MM.1S (cell line): Measurements from ENCODE around the gene KLHL3.

Source experiments
- DNase-seq: peaks from one replicate; pipeline ENCODE4 v3.0.0-alpha.2; 2015
- H2AFZ ChIP-seq: fragments of 300-600 bp; sonication (generic); 2 replicates; pipeline ENCODE4 v1.6.0; 2016; ENCODE audit warnings: antibody characterized with exemption, low read length
- H3F3A ChIP-seq: fragments of 300-600 bp; sonication (generic); 2 replicates; pipeline ENCODE4 v1.6.1; 2016; ENCODE audit warnings: mild to moderate bottlenecking, antibody characterized with exemption, low read length, moderate library complexity, mixed read lengths; ENCODE audit not compliant: insufficient read depth
- H3K27ac ChIP-seq: fragments of 300-600 bp; sonication (generic); 2 replicates; pipeline ENCODE4 v1.5.1; 2016; ENCODE audit warnings: mild to moderate bottlenecking, low read length
- H3K27me3 ChIP-seq: fragments of 300-600 bp; sonication (generic); replicated peaks from 2 replicates; pipeline ENCODE4 v1.6.0; 2016; ENCODE audit warnings: low read length; ENCODE audit not compliant: insufficient read depth
- H3K36me3 ChIP-seq: fragments of 300-600 bp; sonication (generic); replicated peaks from 2 replicates; pipeline ENCODE4 v1.6.1; 2016; ENCODE audit warnings: mild to moderate bottlenecking, low read length, mixed read lengths; ENCODE audit not compliant: insufficient read depth
- H3K4me1 ChIP-seq: fragments of 300-600 bp; sonication (generic); 2 replicates; pipeline ENCODE4 v1.6.1; 2016; ENCODE audit warnings: low read length, mixed read lengths
- H3K4me2 ChIP-seq: fragments of 300-600 bp; sonication (generic); 2 replicates; pipeline ENCODE4 v1.6.0; 2016; ENCODE audit warnings: low read depth, low read length
- H3K4me3 ChIP-seq: fragments of 300-600 bp; sonication (generic); 2 replicates; pipeline ENCODE4 v1.5.1; 2016; ENCODE audit warnings: low read length, mixed read lengths
- H3K79me2 ChIP-seq: fragments of 300-600 bp; sonication (generic); 2 replicates; pipeline ENCODE4 v1.6.1; 2016; ENCODE audit warnings: mixed run types, low read length, mixed read lengths
- H3K9ac ChIP-seq: fragments of 300-600 bp; sonication (generic); 2 replicates; pipeline ENCODE4 v1.6.1; 2016; ENCODE audit warnings: low read length, mixed read lengths
- H3K9me2 ChIP-seq: fragments of 300-600 bp; sonication (generic); replicated peaks from 2 replicates; pipeline ENCODE4 v1.6.1; 2016; ENCODE audit warnings: mild to moderate bottlenecking, low read length, mixed read lengths; ENCODE audit not compliant: insufficient read depth
- H3K9me3 ChIP-seq: fragments of 300-600 bp; sonication (generic); replicated peaks from 2 replicates; pipeline ENCODE4 v1.6.1; 2016; ENCODE audit warnings: mild to moderate bottlenecking, low read length, mixed read lengths; ENCODE audit not compliant: insufficient read depth
- H4K20me1 ChIP-seq: fragments of 300-600 bp; sonication (generic); 2 replicates; pipeline ENCODE4 v1.6.1; 2016; ENCODE audit warnings: mild to moderate bottlenecking, low read length, moderate library complexity, mixed read lengths; ENCODE audit not compliant: insufficient read depth
- EZH2 ChIP-seq: fragments of 300-600 bp; sonication (generic); optimal IDR thresholded peaks from 2 replicates; pipeline ENCODE3; 2017; ENCODE audit warnings: low read depth, mild to moderate bottlenecking, antibody characterized with exemption, low read length, mixed read lengths
- EZH2phosphoT487 ChIP-seq: fragments of 300-600 bp; sonication (generic); IDR thresholded peaks from 2 replicates; pipeline ENCODE4 v1.6.1; 2018; ENCODE audit warnings: antibody characterized with exemption, low read length
- TF ChIP-seq, protein P1 (sequence below): fragments of 300-600 bp; sonication (generic); IDR thresholded peaks from 2 replicates; pipeline ENCODE4 v1.5.1; 2016; ENCODE audit warnings: antibody characterized with exemption, low read length, mixed read lengths

KLHL3 gene

GRCh38 chr5:137757634-137758033 is 21.7 kb upstream of the KLHL3 start:
- peaks cover 6% of the 10 kb centered on the region for H4K20me1 ChIP-seq
- TF ChIP-seq, protein P1, sequence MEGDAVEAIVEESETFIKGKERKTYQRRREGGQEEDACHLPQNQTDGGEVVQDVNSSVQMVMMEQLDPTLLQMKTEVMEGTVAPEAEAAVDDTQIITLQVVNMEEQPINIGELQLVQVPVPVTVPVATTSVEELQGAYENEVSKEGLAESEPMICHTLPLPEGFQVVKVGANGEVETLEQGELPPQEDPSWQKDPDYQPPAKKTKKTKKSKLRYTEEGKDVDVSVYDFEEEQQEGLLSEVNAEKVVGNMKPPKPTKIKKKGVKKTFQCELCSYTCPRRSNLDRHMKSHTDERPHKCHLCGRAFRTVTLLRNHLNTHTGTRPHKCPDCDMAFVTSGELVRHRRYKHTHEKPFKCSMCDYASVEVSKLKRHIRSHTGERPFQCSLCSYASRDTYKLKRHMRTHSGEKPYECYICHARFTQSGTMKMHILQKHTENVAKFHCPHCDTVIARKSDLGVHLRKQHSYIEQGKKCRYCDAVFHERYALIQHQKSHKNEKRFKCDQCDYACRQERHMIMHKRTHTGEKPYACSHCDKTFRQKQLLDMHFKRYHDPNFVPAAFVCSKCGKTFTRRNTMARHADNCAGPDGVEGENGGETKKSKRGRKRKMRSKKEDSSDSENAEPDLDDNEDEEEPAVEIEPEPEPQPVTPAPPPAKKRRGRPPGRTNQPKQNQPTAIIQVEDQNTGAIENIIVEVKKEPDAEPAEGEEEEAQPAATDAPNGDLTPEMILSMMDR = no peak
- TF ChIP-seq EZH2phosphoT487 = no peak
- no peak for TF ChIP-seq EZH2
- H3K79me2 ChIP-seq = peaks cover 15% of the 10 kb centered on the region
- no peak overlapping the region for H2AFZ ChIP-seq
- H3K4me1 ChIP-seq = 0 out of 2 replicates have a peak, but pooled peaks cover 3% of the 10 kb centered on the region
- no peak overlapping the region for H3K4me3 ChIP-seq
- H3F3A ChIP-seq = peaks cover 9% of the 10 kb centered on the region; the same call in 1 of the 2 replicates
- no peaks in the 10 kb centered on the region for H3K36me3 ChIP-seq
- H3K27me3 ChIP-seq = no peaks in the 10 kb centered on the region
- no peak for DNase-seq
- no peaks in the 10 kb centered on the region for H3K9me2 ChIP-seq
- no peak overlapping the region for H3K9ac ChIP-seq
- no peaks in the 10 kb centered on the region for H3K9me3 ChIP-seq
- H3K4me2 ChIP-seq = no peak overlapping the region
- H3K27ac ChIP-seq = no peak overlapping the region

DNA sequence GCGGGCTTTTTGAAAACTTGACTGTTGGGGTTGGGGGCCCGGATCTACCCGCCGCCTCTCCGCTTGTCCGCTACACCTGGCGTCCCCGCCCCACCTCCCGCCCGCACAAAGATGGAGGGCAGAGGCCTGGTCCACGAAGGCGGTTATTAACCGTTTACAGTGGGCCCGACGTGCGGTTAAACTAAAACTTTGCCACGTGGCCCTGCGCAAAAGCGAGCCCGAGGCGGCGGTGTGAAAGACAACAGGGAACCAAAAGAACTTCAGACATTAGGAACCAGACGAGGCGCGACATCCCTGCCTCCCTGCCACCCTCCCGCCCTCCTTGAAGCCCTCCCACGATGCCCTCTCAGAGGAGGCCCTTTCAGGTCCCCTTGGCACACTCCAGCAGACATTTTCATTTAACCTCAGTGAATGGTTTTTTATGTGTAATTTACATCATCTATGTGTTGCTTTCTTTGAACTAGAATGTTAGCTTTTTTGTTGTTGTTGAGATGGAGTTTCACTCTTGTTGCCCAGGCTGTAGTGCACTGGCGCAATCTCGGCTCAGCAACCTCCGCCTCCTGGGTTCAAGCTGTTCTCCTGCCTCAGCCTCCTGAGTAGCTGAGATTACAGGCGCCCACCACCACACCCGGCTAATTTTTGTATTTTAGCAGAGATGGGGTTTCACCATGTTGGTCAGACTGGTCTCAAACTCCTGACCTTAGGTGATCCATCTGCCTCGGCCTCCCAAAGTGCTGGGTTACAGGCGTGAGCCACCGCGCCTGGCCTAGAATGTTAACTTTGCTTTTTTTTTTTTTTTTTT is 19.3 kb upstream of the KLHL3 start:
- peaks cover 40% of the 10 kb centered on the region for H3K79me2 ChIP-seq
- DNase-seq = no peak
- H3K4me2 ChIP-seq = peak overlapping the region; percentile 71
- peaks cover 11% of the 10 kb centered on the region; the same call in 1 of the 2 replicates for H3F3A ChIP-seq
- H3K9me3 ChIP-seq = no peaks in the 10 kb centered on the region
- H3K9me2 ChIP-seq = no peaks in the 10 kb centered on the region
- peaks cover 29% of the 10 kb centered on the region for H4K20me1 ChIP-seq
- peak overlapping the region; percentile 92; the same call in 1 of the 2 replicates for H3K27ac ChIP-seq
- no peak for TF ChIP-seq EZH2
- no peak for TF ChIP-seq EZH2phosphoT487
- TF ChIP-seq, protein P1 = no peak
- H3K36me3 ChIP-seq = 0 out of 2 replicates have a peak, but pooled peaks cover 6% of the 10 kb centered on the region
- peak overlapping the region; percentile 85 for H2AFZ ChIP-seq
- H3K27me3 ChIP-seq = no peaks in the 10 kb centered on the region
- peak overlapping the region; percentile 99 for H3K4me3 ChIP-seq
- peak overlapping the region; percentile 99 for H3K9ac ChIP-seq
- peaks cover 9% of the 10 kb centered on the region for H3K4me1 ChIP-seq

GRCh38 chr5:137754188-137754960 is 18.5 kb upstream of the KLHL3 start, which contains the start of gene HNRNPA0:
HNRNPA0 (minus strand) TSS chr5:137754363; CDS start chr5:137754066, 297 bp downstream.
- H2AFZ ChIP-seq = peak within 1 kb of the TSS; percentile 85
- H3K36me3 ChIP-seq = 0 out of 2 replicates have a peak, but pooled peaks cover 6% of the 10 kb centered on the region
- peak within 1 kb of the TSS; percentile 99 for H3K4me3 ChIP-seq
- peak within 1 kb of the TSS; percentile 99 for H3K9ac ChIP-seq
- H3K27me3 ChIP-seq = no peaks in the 10 kb centered on the region
- H3K4me1 ChIP-seq = peaks cover 9% of the 10 kb centered on the region
- no peaks in the 10 kb centered on the region for H3K9me2 ChIP-seq
- peak; percentile 98 for DNase-seq
- peak within 1 kb of the TSS; percentile 91 for H3K4me2 ChIP-seq
- H3K9me3 ChIP-seq = no peaks in the 10 kb centered on the region
- TF ChIP-seq EZH2 = no peak
- TF ChIP-seq, protein P1 = no peak
- TF ChIP-seq EZH2phosphoT487 = no peak
- peaks cover 11% of the 10 kb centered on the region; the same call in 1 of the 2 replicates for H3F3A ChIP-seq
- H3K79me2 ChIP-seq = peaks cover 48% of the 10 kb centered on the region
- H3K27ac ChIP-seq = peak within 1 kb of the TSS; percentile 92
- peaks cover 34% of the 10 kb centered on the region for H4K20me1 ChIP-seq
